Prostate gland (tissue), 2 donors: ENCODE data around the gene VENTX.

Source experiments
- POLR2A ChIP-seq: fragments of 450-650 bp; IDR thresholded peaks from one replicate; pipeline ENCODE4 v1.6.1; 2016; ENCODE audit warnings: antibody characterized with exemption, mild to moderate bottlenecking
- POLR2AphosphoS5 ChIP-seq: sonication (generic); formaldehyde crosslinking; IDR thresholded peaks from one replicate; pipeline ENCODE4 v1.6.1; 2017; ENCODE audit warnings: antibody characterized with exemption
- TF ChIP-seq, protein P1 (sequence below), 4 experiments: fragments of 200-600 bp in 2 of 4; fragments of 450-650 bp in 2 of 4; sonication (generic) in 2 of 4; IDR thresholded peaks; 1 replicate in 3 of 4; 2 replicates in 1 of 4; pipeline ENCODE4 v1.5.1; 2016 to 2019; ENCODE audit warnings: antibody characterized with exemption in 4 of 4, mild to moderate bottlenecking in 2 of 4, moderate library complexity in 2 of 4

DNA sequence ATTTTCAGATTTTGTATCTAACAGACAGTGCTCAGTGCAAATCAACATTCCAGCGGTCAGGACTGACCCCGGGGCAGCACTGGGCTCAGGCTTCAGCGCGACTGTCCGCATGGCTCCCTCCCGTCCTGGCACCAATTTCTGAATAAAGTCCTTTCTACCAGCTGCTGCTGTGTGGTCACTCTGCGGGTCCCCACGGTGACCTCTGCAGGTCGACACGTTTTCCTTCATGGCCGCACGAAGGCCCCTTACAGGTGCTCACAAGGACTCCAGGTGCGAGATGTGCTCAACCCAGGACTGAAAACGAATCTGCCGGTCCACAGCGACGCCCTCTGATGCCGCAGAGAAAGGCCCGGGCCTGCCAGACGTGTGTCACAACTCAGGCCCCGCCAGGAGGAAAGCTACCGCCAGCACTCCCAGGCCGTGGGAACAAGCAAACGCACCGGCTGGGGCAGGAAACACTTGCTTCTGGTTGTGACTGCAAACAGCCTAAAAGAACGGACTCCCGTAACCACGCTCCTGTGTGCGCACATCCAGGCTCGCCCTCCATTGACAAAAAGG, 11.3 kb upstream of the VENTX start:
- TF ChIP-seq, protein P1, sequence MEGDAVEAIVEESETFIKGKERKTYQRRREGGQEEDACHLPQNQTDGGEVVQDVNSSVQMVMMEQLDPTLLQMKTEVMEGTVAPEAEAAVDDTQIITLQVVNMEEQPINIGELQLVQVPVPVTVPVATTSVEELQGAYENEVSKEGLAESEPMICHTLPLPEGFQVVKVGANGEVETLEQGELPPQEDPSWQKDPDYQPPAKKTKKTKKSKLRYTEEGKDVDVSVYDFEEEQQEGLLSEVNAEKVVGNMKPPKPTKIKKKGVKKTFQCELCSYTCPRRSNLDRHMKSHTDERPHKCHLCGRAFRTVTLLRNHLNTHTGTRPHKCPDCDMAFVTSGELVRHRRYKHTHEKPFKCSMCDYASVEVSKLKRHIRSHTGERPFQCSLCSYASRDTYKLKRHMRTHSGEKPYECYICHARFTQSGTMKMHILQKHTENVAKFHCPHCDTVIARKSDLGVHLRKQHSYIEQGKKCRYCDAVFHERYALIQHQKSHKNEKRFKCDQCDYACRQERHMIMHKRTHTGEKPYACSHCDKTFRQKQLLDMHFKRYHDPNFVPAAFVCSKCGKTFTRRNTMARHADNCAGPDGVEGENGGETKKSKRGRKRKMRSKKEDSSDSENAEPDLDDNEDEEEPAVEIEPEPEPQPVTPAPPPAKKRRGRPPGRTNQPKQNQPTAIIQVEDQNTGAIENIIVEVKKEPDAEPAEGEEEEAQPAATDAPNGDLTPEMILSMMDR (IDR thresholded peaks at IDR 0.05) = no peak
- TF ChIP-seq POLR2A = no peak
- no peak for TF ChIP-seq POLR2AphosphoS5
